DMS153 (cell line): ENCODE data around the gene ZGPAT.
A peak's percentile ranks its signal among the peaks of the same experiment; 100 is the strongest.
"Not testable (repeated sequence)": the region's sequence is repeated elsewhere in the genome, so short reads cannot be mapped to it uniquely, and the experiment has no call there.

ENCODE experiments used
- DNase-seq: peaks from one replicate; lab custom pipeline; 2025; lab: John Stamatoyannopoulos, UW

Gene ZGPAT

DNA sequence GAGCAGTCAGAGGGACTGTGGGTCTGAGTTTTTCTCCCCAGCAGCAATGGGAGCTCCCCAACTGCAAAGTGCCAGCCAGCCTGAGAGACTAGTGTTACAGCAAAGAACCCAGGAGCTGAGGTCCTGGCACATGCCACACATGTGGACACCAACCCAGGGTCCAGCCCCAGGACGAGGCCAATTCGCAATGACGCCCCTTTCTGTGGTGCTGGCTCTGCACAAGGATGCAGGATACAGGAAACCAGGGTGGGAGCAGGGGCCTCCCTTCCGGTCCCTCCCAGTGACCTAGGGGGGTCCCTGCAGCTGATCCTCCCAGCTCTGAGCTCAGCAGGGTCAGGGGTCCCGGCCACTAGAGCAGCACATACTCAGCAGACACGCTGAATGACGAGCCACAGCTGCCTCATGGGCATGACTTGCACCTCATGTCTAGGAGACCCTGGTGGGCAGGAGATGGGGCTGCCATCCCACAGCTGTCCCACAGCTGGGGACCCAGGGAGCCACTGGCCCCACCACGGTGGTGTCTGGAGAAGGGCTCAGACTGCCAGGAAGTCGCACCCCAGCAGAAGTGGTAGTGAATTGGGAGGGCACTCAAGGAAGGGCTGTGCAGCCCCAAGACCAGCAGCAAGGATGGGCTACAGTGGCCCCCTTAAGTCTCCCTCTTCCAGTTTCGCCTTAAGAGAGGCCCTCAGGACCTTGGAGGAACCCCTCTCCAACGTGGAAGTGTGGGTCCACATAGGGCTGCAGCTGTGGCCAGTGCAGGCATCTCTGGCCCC, 3.7 kb upstream of the ZGPAT start:
- no peak for DNase-seq

DNA sequence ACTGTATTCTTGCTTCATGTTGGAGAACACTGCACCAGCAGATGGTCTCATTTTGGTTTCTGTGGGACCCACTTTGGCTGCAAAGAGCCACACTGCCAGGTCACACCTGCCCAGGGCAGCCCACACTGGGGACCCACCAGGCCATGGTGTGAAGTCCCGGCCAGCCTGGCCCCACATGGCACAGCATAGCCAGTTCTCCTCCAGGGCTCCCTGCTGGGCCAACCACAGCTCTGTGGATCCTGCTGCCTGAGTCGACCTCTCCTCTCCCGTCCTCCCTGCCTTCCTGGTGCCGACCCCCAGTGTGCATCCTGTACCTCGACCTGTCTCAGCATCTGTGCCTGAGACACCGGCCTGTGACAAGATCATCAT, 3.1 kb upstream of the ZGPAT start:
- DNase-seq = no peak

DNA sequence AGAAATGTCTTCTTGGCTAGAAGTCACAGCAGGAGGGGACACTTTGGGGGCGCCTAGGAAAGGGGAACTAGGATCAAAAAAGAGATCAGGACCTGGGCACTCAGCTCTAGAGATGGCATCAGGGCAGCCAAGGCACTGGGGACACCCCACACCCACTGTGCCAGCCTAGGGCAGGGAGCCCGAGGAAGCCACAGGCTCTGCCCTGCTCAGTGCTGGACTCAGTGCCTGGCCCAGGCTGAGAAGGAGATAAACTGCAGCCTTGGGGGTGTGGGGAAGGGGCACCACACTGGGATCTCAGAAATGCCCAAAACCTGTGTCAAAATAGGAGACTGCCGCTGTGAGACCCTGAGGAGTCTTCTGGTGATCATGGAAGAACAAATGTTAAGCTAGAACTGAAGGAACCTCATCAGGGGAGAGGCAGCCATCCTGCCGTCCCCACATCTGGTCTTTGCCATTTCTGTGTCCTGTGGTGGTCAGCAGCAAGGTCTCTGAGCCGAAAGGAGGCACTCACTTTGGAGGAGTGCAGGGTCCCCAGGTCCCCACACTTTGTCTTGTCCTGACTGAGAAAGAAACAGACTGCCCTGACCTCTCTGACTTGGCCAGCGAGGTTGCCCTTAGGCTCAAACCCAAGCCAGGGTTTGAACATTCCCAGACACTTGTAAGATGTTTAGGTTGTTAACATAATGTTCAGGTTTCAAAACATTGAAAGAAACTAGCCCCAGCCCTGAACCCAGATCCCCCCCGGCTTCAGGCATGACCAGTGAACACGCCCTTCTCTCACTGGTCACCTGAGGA, 2.4 kb upstream of the ZGPAT start:
- DNase-seq = no peak

DNA sequence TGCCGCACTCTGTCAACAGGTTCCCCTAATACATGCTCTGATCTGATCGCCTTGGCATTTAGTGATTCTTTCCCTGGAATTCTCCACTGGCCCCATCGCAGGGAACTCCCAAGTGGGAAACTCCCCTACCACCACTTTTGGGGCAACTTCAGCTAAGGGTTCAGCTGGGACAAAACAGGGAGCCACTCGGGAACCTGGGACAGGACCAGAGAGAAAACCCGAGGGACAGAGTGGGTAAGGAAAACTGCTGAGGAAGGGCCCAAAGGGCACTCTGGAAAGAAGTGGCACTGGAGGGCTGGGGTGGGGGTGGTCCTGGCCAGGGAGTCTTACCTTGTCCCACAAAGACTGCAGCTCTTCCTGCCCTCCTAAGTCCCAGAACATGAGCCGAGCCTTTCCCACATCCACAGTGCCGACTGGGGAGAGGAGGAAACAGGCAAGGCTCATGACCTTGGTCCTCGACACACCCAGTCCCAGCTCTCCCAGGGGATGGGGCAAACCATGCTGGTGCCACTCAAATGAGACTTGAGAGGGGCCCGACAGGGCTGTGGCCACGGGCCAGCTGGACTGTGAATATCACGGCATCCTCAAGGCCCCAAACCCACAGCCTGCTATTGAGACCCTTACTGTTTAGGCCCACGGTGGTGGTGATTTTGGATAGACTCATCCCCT, 1.7 kb upstream of the ZGPAT start:
- DNase-seq = no peak

DNA sequence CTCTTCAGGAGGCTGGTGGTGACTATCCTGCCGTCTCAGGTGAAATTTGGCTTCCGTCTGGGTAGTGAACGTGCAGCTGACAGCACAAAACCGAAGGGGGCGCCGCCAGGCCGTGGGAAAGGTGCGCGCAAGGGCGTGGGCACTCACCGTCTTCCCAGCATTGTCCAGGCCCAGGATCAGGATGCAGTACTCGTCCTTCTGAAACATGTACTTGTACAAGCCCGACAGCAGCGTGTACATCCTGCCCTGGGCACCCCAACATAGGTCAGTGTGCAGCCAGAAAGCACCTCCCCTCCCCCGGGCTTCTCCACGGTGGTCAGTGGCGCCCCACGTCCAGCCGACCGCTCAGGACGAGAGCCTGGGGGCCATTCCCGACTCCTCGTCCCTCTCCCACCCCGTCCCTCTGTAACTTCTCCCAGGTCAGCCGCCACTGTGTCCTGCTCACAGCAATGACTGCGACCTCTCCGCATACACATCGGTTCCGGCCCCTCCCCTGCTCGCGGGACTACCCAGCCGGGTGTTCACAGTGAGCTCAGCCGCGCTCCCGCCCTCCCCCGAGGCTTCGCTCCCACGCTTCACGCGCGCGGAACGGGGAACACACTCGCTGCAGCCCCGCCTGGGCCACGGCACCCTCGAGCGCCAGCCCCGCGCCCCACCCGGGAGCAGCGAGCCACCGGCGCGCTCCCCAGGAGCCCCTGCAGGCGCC, 834 bp upstream of the ZGPAT start:
- DNase-seq = peak; percentile 9

DNA sequence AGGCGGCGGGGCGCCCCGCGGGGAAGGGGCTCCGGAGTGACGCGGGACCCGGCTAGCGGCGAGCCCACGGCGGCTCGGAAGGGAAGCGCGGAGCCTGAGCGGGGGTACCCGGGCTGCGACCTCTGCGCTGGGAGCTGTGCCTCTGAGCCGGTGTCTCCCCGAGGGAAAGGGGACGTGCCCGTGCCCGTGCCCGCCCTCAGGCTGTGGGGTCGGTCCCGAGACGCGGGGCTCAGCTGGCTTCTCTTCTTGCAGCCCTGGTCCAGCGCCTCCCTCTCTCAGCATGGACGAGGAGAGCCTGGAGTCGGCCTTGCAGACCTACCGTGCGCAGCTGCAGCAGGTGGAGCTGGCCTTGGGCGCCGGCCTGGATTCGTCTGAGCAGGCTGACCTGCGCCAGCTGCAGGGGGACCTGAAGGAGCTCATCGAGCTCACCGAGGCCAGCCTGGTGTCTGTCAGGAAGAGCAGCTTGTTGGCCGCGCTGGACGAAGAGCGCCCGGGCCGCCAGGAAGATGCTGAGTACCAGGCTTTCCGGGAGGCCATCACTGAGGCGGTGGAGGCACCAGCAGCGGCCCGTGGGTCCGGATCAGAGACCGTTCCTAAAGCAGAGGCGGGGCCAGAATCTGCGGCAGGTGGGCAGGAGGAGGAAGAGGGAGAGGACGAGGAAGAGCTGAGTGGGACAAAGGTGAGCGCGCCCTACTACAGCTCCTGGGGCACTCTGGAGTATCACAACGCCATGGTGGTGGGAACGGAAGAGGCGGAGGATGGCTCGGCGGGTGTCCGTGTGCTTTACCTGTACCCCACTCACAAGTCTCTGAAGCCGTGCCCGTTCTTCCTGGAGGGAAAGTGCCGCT, 686 bp downstream of the ZGPAT start:
- no peak for DNase-seq

DNA sequence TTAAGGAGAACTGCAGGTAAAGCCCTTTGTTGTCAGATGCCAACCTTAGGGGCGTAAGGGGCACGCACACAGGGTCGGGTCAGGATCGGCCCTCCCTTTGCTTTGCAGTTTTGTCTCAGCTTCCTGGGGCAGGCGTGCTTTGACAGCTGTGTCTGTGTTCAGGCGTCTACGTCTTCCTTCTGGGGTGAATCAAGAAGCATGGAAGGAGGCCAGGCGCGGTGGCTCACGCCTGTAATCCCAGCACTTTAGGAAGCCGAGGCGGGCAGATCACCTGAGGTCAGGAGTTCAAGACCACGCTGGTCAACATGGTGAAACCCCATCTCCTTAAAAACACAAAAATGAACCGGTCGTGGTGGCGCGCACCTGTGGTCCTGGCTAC, 1.3 kb downstream of the ZGPAT start:
- no peak for DNase-seq

DNA sequence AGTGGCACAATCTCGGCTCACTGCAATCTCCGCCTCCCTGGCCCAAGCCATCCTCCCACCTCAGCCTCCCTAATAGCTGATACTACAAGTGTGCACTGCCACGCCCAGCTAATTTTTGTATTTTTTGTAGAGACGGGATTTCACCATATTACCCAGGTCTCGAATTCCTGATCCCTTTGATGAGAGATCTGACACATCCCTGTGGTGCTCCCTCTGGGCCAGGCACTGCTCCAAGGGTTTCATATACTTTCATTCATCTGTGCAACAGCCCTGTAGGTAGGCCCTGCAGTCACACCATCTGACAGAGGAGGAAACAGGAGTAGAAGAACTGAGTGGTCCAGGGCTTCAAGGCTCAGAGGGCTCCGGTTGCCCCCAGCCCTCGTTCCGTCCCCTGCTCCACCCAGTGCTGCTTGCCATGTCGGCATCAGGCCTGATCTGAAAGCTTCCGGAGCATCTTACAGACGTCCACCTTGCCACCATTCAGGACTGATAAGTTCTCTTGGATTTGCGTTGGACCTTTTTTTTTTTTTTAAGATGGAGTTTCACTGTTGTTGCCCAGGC, 3.3 kb downstream of the ZGPAT start:
- no peak for DNase-seq

DNA sequence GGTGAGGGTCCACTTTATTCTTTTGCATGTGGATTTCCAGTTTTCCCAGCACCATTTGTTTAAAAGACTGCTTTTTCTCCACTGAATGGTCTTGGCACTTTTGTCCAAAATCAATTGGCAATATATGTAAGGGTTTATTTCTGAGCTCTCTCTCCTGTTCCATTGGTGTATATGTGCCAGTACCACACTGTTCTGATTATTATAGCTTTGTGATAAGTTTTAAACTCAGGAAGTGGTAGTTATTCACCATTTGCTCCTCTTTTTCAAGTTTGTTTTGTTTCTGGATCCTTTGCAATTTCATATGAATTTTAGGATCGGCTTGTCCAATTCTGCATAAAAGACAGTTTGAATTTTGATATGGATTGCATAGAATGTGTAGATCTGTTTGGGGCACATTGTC, 4.4 kb downstream of the ZGPAT start:
- DNase-seq = no peak

DNA sequence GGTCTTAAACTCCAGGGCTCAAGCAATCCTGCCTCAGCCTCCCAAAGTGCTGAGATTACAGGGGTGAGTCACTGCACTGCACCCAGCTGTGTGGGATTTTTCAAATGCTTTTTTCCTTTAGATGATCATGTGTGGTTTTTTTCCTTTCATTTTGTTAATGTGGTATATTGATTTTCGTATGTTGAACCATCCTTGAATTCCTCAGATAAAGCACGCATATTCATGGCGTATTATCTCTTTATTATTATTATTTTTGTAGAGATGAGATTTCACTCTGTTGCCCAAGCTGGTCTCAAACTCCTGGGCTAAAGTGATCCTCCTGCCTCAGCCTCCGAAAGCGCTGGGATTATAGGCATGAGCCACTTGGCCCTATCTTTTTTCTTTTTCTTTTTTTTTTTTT, 7.0 kb downstream of the ZGPAT start:
- DNase-seq = no peak

DNA sequence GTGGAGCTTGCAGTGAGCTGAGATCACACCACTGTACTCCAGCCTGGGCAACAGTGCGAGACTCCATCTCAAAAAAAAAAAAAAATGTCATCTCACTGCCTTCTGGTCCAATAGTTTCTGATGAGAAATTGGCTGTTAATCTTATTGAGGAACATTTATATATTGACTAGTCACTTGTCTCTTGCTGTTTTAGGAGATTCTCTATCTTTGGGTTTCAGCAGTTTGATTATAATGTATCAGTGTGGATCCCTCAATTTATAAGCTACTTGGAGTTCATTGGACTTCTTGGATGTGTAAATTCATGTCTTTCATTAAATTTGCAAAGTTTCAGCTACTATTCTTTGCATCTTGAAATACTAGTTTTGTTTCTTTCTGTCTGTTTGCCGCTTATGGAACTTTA, 11.2 kb downstream of the ZGPAT start:
- no peak for DNase-seq

DNA sequence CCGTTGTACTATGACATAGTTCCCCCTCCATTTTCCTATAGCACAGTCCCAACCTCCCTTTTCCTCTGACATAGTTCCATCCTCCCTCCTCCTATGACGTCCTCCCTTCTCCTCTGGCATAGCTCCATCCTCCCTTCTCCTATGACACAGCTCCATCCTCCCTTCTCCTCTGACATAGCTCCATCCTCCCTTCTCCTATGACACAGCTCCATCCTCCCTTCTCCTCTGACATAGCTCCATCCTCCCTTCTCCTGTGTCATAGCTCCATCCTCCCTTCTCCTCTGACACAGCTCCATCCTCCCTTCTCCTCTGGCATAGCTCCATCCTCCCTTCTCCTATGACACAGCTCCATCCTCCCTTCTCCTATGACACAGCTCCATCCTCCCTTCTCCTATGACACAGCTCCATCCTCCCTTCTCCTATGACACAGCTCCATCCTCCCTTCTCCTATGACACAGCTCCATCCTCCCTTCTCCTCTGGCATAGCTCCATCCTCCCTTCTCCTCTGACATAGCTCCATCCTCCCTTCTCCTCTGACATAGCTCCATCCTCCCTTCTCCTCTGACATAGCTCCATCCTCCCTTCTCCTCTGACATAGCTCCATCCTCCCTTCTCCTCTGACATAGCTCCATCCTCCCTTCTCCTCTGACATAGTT, 15.3 kb downstream of the ZGPAT start:
- DNase-seq = not testable (repeated sequence)

DNA sequence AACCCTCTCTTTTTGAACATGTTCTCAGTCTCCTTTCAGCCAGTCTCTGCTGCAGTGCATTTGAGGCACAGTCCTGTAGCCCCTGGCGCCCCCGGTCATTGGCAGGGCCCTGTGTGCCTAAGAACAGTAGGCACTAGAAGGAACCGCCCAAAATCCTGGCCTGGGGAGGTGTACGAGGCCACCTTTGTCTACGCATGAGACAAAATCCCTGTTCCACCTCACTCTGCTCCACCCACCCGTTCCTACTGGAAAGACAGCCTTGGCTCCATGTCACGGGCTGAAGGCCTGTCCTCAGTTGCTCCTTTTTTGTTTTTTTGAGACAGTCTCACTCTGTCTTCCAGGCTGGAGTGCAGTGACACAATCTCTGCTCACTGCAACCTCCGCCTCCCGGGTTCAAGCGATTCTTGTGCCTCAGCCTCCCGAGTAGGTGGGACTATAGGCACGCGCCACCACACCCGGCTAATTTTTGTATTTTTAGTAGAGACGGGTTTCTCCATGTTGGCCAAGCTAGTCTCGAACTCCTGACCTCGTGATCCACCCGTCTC, 22.4 kb downstream of the ZGPAT start:
- not testable (repeated sequence) for DNase-seq

DNA sequence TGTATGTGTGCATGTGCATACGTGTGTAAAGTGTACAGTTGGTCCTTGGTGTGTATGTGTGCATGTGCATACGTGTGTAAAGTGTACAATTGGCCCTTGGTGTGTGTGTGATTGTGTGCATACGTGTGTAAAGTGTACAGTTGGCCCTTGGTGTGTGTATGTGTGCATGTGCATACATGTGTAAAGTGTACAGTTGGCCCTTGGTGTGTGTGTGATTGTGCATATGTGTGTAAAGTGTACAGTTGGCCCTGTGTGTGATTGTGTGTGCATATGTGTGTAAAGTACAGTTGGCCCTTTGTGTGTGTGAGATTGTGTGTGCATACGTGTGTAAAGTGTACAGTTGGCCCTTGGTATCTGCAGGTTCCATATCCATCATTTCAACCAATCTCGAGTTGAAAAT, 23.6 kb downstream of the ZGPAT start:
- DNase-seq = no peak

DNA sequence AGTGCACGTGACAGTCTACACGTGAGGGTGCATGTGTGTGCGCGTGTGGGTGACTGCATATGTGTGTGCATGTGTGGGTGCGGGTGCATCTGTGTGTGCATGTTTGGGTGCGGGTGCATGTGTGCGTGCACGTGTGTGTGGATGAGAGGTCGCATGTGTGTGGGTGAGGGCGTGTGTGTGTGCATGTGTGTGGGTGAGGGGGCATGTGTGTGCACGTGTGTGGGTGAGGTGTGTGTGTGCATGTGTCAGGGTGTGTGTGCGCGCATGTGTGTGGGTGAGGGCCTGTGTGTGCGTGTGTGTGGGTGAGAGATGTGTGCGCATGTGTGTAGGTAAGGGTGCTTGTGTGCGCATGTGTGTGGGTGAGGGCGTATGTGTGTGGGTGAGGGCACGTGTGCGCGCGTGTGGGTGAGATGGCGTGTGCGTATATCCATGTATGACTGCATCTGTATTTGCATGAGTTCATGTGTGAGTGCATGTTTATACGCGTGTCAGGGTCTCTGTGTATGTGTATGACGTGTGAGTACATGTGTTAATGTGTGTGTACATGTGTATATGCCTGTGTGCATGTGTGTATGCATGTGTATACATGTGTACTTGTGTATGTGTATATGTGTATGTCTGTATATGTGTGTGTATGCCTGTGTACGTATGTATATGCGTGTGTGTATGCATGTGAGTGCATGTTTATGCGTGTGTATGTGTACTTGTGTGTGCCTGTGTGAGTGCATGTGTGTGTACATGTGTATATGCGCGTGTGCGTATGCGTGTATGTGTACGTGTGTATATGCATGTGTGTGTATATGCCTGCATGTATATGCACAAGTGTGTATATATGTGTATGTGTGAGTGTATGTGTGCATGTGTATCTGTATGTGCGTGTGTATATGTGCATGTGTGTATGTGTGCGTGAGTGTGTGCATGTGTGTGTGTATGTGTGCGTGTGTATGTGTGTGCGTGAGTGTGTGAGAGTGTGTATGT, 24.6 kb downstream of the ZGPAT start:
- DNase-seq = no peak

DNA sequence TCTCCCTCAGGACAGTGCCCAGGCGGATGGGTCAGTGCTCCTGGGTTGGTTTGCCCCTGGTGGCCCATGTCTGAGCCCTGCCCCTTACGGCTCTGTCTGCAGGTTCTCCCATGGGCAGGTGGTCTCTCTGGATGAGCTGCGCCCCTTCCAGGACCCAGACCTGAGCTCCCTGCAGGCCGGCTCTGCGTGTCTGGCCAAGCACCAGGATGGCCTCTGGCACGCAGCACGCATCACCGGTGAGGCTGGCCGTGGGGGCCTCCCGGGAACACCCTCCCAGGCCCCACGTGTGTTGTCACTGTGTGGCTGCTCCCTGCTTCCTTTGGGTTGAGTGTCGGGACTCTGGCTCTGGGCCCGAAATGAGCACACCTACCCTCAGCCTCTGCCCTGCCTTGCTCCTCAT, 25.3 kb downstream of the ZGPAT start:
- DNase-seq = no peak

DNA sequence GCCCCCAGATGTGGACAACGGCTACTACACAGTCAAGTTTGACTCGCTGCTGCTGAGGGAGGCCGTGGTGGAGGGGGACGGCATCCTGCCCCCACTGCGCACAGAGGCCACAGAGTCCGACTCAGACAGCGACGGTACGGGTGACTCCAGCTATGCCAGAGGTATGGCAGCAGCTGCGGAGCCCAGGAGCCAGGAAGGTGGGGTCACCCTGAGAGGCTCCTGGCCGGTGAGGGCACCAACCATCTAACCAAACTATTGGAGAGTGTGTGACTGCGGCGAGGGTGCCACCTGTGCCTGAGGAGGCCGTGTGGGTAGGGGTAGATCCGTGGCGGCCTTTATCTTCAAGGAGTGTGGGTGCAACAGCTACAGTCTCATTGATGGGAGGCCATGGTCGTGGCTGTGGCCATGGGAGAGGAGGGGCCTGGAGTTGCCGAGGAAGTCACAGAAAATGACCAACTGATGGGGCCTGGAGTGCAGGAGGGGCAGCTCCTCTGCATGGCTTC, 25.8 kb downstream of the ZGPAT start:
- DNase-seq = no peak

DNA sequence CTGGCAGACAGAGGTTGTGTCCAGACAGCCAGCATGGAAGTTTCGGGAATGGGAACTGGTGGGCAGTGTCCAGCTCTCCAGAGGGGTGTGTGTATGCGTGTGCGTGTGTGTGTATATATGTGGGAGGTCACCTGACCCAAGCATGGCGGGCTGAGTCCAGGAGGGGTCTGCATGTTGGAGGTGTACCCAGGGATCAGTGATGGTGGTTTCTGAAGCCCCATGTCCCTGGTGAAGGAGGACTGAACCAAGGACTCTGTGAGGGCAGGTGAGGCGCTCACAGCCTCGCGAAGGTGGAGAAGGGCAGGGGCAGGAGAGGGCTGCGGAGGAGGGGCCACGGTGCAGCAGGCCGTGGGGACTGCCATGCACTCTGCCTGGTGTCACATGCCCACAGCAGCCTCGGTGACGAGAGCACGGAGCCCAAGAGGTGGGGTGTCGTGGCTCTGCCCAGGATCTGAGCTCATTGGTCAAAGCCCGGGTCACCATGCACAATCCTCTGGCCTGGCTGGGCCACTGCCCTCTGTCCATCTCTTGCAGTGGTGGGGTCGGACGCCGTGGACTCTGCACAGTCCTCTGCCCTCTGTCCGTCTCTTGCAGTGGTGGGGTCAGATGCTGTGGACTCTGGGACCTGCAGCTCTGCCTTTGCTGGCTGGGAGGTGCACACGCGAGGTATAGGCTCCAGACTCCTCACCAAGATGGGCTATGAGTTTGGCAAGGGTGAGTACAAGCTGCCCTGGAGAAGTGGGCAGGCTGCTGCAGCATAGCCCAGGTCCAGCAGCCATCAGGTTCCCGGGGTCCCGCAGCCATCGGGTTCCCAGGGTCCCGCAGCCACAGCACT, 26.5 kb downstream of the ZGPAT start:
- DNase-seq = no peak
